AG10803 (cell line): ENCODE results near the gene NUB1.

Source experiments
- DNase-seq: peaks from one replicate; pipeline ENCODE4 v3.0.0; 2010; ENCODE audit warnings: low read depth
- H3K4me3 ChIP-seq: 2 replicates; pipeline ENCODE4 v1.5.1; 2011; ENCODE audit warnings: mild to moderate bottlenecking, low read length, control low read depth
- CTCF ChIP-seq: conservative IDR thresholded peaks from 2 replicates; pipeline ENCODE4 v1.5.1; 2011; ENCODE audit warnings: mild to moderate bottlenecking, low read length, control low read depth, inconsistent platforms

NUB1 gene

GRCh38 chr7:151416112-151416940 lies 74.7 kb downstream of the NUB1 start:
- no peak for TF ChIP-seq CTCF
- DNase-seq = no peak
- no peak overlapping the region for H3K4me3 ChIP-seq

GRCh38 chr7:151416941-151417315 lies 75.3 kb downstream of the NUB1 start:
- no peak overlapping the region for H3K4me3 ChIP-seq
- peak; percentile 43 for DNase-seq
- TF ChIP-seq CTCF = no peak

GRCh38 chr7:151420144-151420543 lies 78.5 kb downstream of the NUB1 start:
- TF ChIP-seq CTCF = no peak
- H3K4me3 ChIP-seq = no peak overlapping the region
- DNase-seq = no peak

- DNase-seq = no peak
- no peak for TF ChIP-seq CTCF
- H3K4me3 ChIP-seq = no peak overlapping the region
These were observed 80.6 kb downstream of the NUB1 start for GRCh38 chr7:151422212-151422611.

- DNase-seq = no peak
- no peak for TF ChIP-seq CTCF
- no peak overlapping the region for H3K4me3 ChIP-seq
These were observed 81.6 kb downstream of the NUB1 start for GRCh38 chr7:151423226-151423625.

GRCh38 chr7:151423936-151424335 lies 82.3 kb downstream of the NUB1 start:
- DNase-seq = peak; percentile 10
- TF ChIP-seq CTCF = no peak
- H3K4me3 ChIP-seq = no peak overlapping the region

- no peak for TF ChIP-seq CTCF
- no peak overlapping the region for H3K4me3 ChIP-seq
- peak; percentile 30 for DNase-seq
These were observed 83.2 kb downstream of the NUB1 start for GRCh38 chr7:151424799-151425198.
